B cell (primary cell): ENCODE measurements around the gene SLC9A5. TPM values are rescaled to one million over a fixed set of nuclear protein-coding genes. Genes with fewer than 3 reads are reported as not detected.
A peak's percentile ranks its signal among the peaks of the same experiment; 100 is the strongest.

ENCODE experiments used
- ATAC-seq: fragments of 200-7000 bp; cut with Tn5 transposase; one replicate; pipeline ENCODE4 v1.10.0; 2021; ENCODE audit warnings: low read depth, mild to moderate bottlenecking, moderate number of reproducible peaks, moderate library complexity
- CTCF ChIA-PET: fragments of 350-600 bp; sonication (Branson Sonifier 250); formaldehyde crosslinking; loops from one replicate; lab custom pipeline; 2021; ENCODE audit warnings: antibody characterized with exemption, inconsistent platforms; lab: Charles Lee
- POLR2A ChIA-PET: fragments of 350-600 bp; sonication (Branson Sonifier 250); formaldehyde crosslinking; loops from one replicate; lab custom pipeline; 2021; ENCODE audit warnings: antibody characterized with exemption; lab: Charles Lee
- DNase-seq: peaks from one replicate; pipeline ENCODE4 v3.0.0; 2013
- H2AFZ ChIP-seq: 2 replicates; pipeline ENCODE4 v1.6.1; 2012; ENCODE audit warnings: mild to moderate bottlenecking, low read depth, low read length; ENCODE audit not compliant: insufficient read depth, poor library complexity, severe bottlenecking
- H3K27ac ChIP-seq, 2 donors: 1 replicate in 1 of 2; 2 replicates in 1 of 2; pipeline ENCODE4 v1.5.1; 2012 to 2013; ENCODE audit warnings: low read length in 2 of 2, mild to moderate bottlenecking in 2 of 2, moderate library complexity in 1 of 2
- H3K27me3 ChIP-seq, 4 experiments: fragments of 200-600 bp in 1 of 4; sonication (generic) in 1 of 4; replicated peaks in 1 of 4; 1 replicate in 2 of 4; 2 replicates in 2 of 4; pipeline versions ENCODE4 v1.6.1 to v1.7.0; 2013 to 2016; ENCODE audit warnings: low read length in 3 of 4, mild to moderate bottlenecking in 2 of 4, mixed read lengths in 1 of 4, moderate library complexity in 1 of 4; ENCODE audit not compliant: insufficient read depth in 4 of 4, control insufficient read depth in 3 of 4; ENCODE audit errors: control extremely low read depth in 1 of 4
- H3K36me3 ChIP-seq, 2 experiments: replicated peaks in 1 of 2; 1 replicate in 1 of 2; 2 replicates in 1 of 2; pipeline versions ENCODE4 v1.6.1 to v1.7.1; 2013; ENCODE audit warnings: low read length in 1 of 2; ENCODE audit not compliant: insufficient read depth in 2 of 2, control insufficient read depth in 1 of 2; ENCODE audit errors: control extremely low read depth in 1 of 2, extremely low read depth in 1 of 2
- H3K4me1 ChIP-seq, 2 donors: fragments of 200-600 bp in 1 of 2; sonication (generic) in 1 of 2; 1 replicate in 1 of 2; 2 replicates in 1 of 2; pipeline versions ENCODE4 v1.5.1 to v1.6.1; 2013 to 2017; ENCODE audit warnings: low read length in 2 of 2; ENCODE audit not compliant: control insufficient read depth in 2 of 2, insufficient read depth in 2 of 2
- H3K4me2 ChIP-seq: replicated peaks from 2 replicates; pipeline ENCODE3; 2012; ENCODE audit warnings: mild to moderate bottlenecking, low read depth, low read length; ENCODE audit not compliant: poor library complexity, severe bottlenecking
- H3K4me3 ChIP-seq, 5 experiments: fragments of 200-600 bp in 1 of 5; sonication (generic) in 1 of 5; 1 replicate in 3 of 5; 2 replicates in 2 of 5; pipeline versions ENCODE4 v1.5.1 to v1.7.0; 2011 to 2016; ENCODE audit warnings: low read length in 4 of 5, mild to moderate bottlenecking in 4 of 5, low read depth in 2 of 5, control low read depth in 1 of 5, moderate library complexity in 1 of 5; ENCODE audit not compliant: insufficient read depth in 1 of 5; ENCODE audit errors: control extremely low read depth in 1 of 5, extremely low read depth in 1 of 5
- H3K79me2 ChIP-seq: fragments of 200-600 bp; sonication (generic); one replicate; pipeline ENCODE4 v1.6.0; 2016; ENCODE audit warnings: low read length; ENCODE audit not compliant: control insufficient read depth, insufficient read depth
- H3K9ac ChIP-seq: fragments of 200-600 bp; sonication (generic); 2 replicates; pipeline ENCODE4 v1.6.1; 2017; ENCODE audit warnings: mild to moderate bottlenecking, low read length, moderate library complexity
- H3K9me3 ChIP-seq, 3 donors: one replicate each; pipeline versions ENCODE4 v1.6.1 to v1.7.1; 2013; ENCODE audit warnings: low read length in 2 of 3; ENCODE audit not compliant: control insufficient read depth in 2 of 3, insufficient read depth in 1 of 3; ENCODE audit errors: control extremely low read depth in 1 of 3
- H4K20me1 ChIP-seq: 2 replicates; pipeline ENCODE4 v1.6.0; 2012; ENCODE audit warnings: mild to moderate bottlenecking, low read length; ENCODE audit not compliant: insufficient read depth, control insufficient read depth, poor library complexity, severe bottlenecking
- H3K27ac Mint-ChIP-seq: one replicate; pipeline ENCODE4 v1.8.0; 2021; ENCODE audit warnings: mixed read lengths
- H3K27me3 Mint-ChIP-seq: one replicate; pipeline ENCODE4 v1.8.0; 2021; ENCODE audit warnings: mixed read lengths
- H3K4me1 Mint-ChIP-seq: one replicate; pipeline ENCODE4 v1.8.0; 2021; ENCODE audit warnings: mixed read lengths
- H3K4me3 Mint-ChIP-seq: one replicate; pipeline ENCODE4 v1.8.0; 2021; ENCODE audit warnings: mixed read lengths
- H3K9me3 Mint-ChIP-seq: one replicate; pipeline ENCODE4 v1.8.0; 2022; ENCODE audit warnings: mixed read lengths; ENCODE audit not compliant: insufficient read depth
- CTCF ChIP-seq: fragments of 200-600 bp; IDR thresholded peaks from one replicate; pipeline ENCODE4 v1.8.0; 2022; ENCODE audit warnings: antibody characterized with exemption, mild to moderate bottlenecking
- EZH2 ChIP-seq: IDR thresholded peaks from 2 replicates; pipeline ENCODE4 v1.6.1; 2012; ENCODE audit warnings: borderline replicate concordance, low read depth, mild to moderate bottlenecking, moderate library complexity, low read length; ENCODE audit not compliant: insufficient read depth, poor library complexity, severe bottlenecking
- WGBS: methylation state at CpG from one replicate; pipeline ENCODE4 v1.1.5; 2013; ENCODE audit warnings: missing lambda C conversion rate; ENCODE audit not compliant: insufficient coverage; 5-methylcytosine and 5-hydroxymethylcytosine counted together
- intact Hi-C: fragments of 100-400 bp; cut with micrococcal nuclease; formaldehyde crosslinking; loops from one replicate; pipeline ENCODE4 v1.10.0; 2022
- polyA plus RNA-seq: library from polyadenylated mRNA; depleted of rRNA; stranded (reverse); fragments of >200 nt; gene quantifications from 2 replicates; pipeline ENCODE4 v1.2.3, GENCODE V29; 2012
- total RNA-seq, 2 donors: library from RNA; stranded (reverse); fragments of 120-200 nt in 1 of 2; gene quantifications; 1 replicate in 1 of 2; 2 replicates in 1 of 2; pipeline versions ENCODE4 v1.2.3 to v1.2.4, GENCODE V29; 2013 to 2022

SLC9A5 gene
- total and polyA plus RNA-seq, 2 donors (not counting 1 experiment from before 2014, with no cell fraction given) = 1.7 TPM

- under 1% methylated on average over 46 of the region's 46 CpGs for WGBS
- H3K4me3 Mint-ChIP-seq = peak within 1 kb of the TSS; percentile 100
- H3K27ac Mint-ChIP-seq = peak within 1 kb of the TSS; percentile 100
- Histone ChIP-seq H3K36me3 (peaks cover 2 to 33% of the 10 kb centered on the region in 2 experiments), H3K9ac (peak within 1 kb of the TSS; percentile 83), H4K20me1 (peaks cover 19% of the 10 kb centered on the region), H3K4me3 (peak within 1 kb of the TSS; percentile 77 to 99 (median 86)), H2AFZ (peak within 1 kb of the TSS; percentile 92), H3K79me2 (peaks cover 17% of the 10 kb centered on the region), H3K27ac (peak within 1 kb of the TSS; percentile 52 to 82), H3K4me2 (peak within 1 kb of the TSS; percentile 86), H3K9me3 (no peaks in the 10 kb centered on the region), H3K4me1 (peaks cover 15 to 22% of the 10 kb centered on the region in 2 donors), H3K27me3 (no peaks in the 10 kb centered on the region)
- H3K4me1 Mint-ChIP-seq = peaks cover 29% of the 10 kb centered on the region
- ChIA-PET POLR2A (interaction anchor here (0.9 to 3.7 kb wide), 3 partner anchors 18 to 34 kb away, joined by 4 to 30 read pairs (median 27); partner anchors contain the start of genes E2F4, FHOD1 and SLC9A5), CTCF (interaction anchor here (0.6 to 4.2 kb wide), 13 partner anchors 18 to 354 kb away, joined by 3 to 33 read pairs (median 3); partner anchors contain the start of genes FHOD1, KCTD19, LRRC36 and SLC9A5)
- no peaks in the 10 kb centered on the region for H3K27me3 Mint-ChIP-seq
- intact Hi-C loops = loop anchor here (1.0 to 2.0 kb wide), 5 partner anchors 20 to 620 kb away; partner anchors contain the start of genes CENPT, E2F4, FBXL8 and FHOD1
- DNase-seq (peak; percentile 99), ATAC-seq (peak; percentile 99)
- peak; percentile 13 for TF ChIP-seq CTCF
- no peak for TF ChIP-seq EZH2
- H3K9me3 Mint-ChIP-seq = no peaks in the 10 kb centered on the region
These were observed 21.8 kb upstream of the SLC9A5 start, which contains the start of gene TMEM208 for GRCh38 chr16:67226804-67227566. TMEM208 (plus strand) TSS chr16:67227130; CDS start chr16:67227219, 89 bp downstream.
